ENCODE results near the gene KRTAP19-2. TPM values are rescaled to one million over a fixed set of nuclear protein-coding genes. Genes with fewer than 3 reads are reported as not detected.

The KRTAP19-2 gene, protein sequence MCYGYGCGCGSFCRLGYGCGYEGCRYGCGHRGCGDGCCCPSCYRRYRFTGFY
- total RNA-seq = not detected

DNA sequence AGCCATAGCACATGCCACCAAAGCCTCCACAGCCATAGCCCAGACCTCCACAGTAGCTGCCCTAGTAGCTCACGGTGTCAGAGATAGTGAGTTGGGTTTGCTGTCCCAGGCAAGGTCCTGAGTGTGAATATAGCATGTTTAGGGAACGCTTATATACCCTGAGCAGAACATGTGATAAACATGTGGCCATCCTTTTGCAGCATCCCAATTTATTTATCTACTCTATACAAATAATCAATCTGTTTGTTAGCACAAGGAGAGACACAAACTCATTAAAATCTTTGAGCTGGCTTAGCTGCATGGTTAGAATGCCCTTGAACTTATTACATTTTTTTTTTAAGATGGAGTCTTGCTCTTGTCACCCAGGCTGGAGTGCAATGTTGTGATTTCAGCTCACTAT lies at the start of gene KRTAP19-2:
Gene KRTAP19-2, minus strand, starts transcription at position 101 of the 400 bp plus-strand sequence. Its CDS starts 88 bp downstream, at position 13.

DNA sequence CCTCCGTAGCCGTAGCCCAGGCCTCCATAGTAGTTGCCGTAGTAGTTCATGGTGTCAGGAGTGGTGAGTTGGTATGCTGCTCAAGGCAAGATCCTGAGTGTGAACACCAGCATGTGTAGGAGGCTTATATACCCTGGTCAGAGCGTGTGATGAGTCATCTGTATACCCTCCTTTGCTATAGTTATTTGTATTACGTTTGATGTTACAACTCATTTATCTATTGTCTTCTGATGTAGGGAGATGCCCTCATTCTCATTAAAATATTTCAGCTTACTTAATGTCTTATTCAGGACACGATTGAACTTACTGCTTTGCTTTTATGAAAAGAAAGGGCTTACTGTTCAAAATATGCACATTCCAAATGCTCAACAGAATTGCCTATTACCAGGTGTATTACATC lies 14.8 kb upstream of the KRTAP19-2 start, which contains the start of gene KRTAP19-5:
Gene KRTAP19-5, minus strand, starts transcription at position 101 of the 400 bp plus-strand sequence. Its CDS starts 51 bp downstream, at position 50.

DNA sequence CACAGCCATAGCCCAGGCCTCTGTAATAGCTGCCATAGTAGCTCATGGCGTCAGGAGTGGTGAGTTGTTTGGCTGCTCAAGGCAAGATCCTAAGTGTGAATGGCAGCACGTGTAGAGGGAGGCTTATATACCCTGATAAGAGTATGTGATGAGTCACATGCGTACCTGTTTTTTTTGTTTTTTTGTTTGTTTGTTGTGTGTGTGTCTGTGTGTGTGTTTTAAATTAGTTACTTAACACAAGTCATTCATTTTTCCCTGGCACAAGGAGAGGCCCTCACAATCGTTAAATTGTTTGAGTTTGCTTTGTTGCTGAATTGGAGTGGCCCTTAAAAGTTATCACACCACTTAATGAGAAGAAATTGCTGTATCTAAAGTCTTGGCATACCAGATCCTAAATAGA lies 9.8 kb upstream of the KRTAP19-2 start, which contains the start of gene KRTAP19-4:
Gene KRTAP19-4, minus strand, starts transcription at position 101 of the 400 bp plus-strand sequence. Its CDS starts 55 bp downstream, at position 46.

DNA sequence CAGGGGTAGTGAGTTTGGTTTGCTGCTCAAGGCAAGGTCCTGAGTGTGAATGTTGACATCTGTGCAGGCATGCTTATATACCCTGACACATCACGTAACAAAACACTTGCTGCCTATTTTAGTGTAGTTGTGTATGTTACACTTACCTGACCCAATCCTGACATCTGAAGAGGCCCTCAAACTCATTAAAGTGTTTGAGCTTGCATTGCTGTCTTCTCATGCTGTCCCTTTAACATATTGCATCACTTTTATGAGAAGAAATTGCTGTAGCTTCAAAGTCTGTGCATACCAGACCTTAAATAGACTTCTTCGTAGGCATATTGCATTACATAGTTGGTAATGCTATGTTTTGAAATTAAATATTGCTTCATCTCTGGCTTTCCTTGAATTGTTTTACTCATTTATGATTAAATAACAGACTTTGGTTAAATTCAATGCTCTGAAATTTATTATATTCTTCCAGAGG lies 4.8 kb upstream of the KRTAP19-2 start, which contains the start of gene KRTAP19-3:
Gene KRTAP19-3, minus strand, starts transcription at position 51 of the 466 bp plus-strand sequence. CDS start 56 bp downstream, outside the sequence.

DNA sequence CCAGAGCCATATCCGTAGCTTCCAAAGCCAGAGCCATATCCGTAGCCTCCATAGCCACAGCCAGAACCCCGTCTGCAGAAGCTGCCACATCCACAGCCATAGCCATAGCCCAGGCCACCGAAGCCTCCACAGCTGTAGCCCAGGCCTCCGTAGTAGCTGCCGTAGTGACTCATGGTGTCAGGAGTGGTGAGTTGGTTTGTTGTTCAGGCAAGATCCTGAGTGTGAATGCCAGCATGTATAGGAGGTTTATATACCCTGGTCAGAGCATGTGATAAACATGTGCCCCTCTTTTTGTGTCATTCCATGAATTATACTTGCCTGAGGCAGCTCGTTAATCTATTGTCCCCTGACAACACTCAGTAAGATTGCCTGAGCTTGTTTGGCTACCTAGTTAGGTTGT lies 7.1 kb downstream of the KRTAP19-2 start, which contains the start of gene KRTAP19-1:
Gene KRTAP19-1, minus strand, starts transcription at position 223 of the 400 bp plus-strand sequence. Its CDS starts 50 bp downstream, at position 173.

DNA sequence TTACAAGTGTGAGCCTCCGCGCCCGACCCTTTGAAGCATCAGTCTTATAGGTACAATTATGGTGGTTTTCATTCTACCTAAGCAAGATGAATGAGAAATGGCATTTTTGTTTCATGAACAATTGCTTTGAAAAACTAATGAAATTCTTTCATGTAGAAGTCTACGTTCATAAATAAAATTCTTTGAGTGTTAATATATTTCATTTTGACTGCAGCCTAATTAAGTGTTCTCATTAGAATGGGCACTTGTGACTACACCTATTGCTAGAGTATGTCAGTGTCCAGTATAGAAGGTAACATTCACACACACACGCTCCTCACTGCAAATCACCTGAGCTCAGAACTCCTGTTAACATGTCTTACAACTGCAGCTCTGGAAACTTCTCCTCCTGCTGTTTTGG lies 47.3 kb downstream of the KRTAP19-2 start, which contains the start of gene KRTAP15-1:
Gene KRTAP15-1, plus strand, starts transcription at position 301 of the 400 bp plus-strand sequence. Its CDS starts 53 bp downstream, at position 354.

Small RNA genes lying within 50 kb of the gene (small RNA-seq; reads per million reads assigned to genes)
- gene AP000567.1 (ENCODE audit: low replicate concordance) (not detected), gene KRTAP19-10P (ENCODE audit: low replicate concordance) (not detected), gene KRTAP19-11P (ENCODE audit: low replicate concordance) (not detected), gene KRTAP19-9P (ENCODE audit: low replicate concordance) (not detected)

Other genes with a start within 250 kb of the KRTAP19-2 start
- gene KRTAP24-1, start 204.5 kb downstream of the KRTAP19-2 start, total RNA-seq = not detected
- gene KRTAP25-1, start 197.9 kb downstream of the KRTAP19-2 start, total RNA-seq = not detected
- gene KRTAP26-1, start 167.1 kb downstream of the KRTAP19-2 start, total RNA-seq = not detected
- gene KRTAP27-1, start 149.7 kb downstream of the KRTAP19-2 start, total RNA-seq = not detected
- not detected for gene KRTAP23-1, start 138.8 kb downstream of the KRTAP19-2 start, total RNA-seq
- gene KRTAP13-2, start 115.2 kb downstream of the KRTAP19-2 start, total RNA-seq = not detected
- gene KRTAP13-1, start 91.4 kb downstream of the KRTAP19-2 start, total RNA-seq = not detected
- gene KRTAP13-3, start 61.5 kb downstream of the KRTAP19-2 start, total RNA-seq = not detected
- not detected for gene KRTAP13-4, start 57.2 kb downstream of the KRTAP19-2 start, total RNA-seq
- gene KRTAP15-1, start 47.2 kb downstream of the KRTAP19-2 start, total RNA-seq = not detected
- gene KRTAP19-1, start 7.1 kb downstream of the KRTAP19-2 start, total RNA-seq = not detected
- not detected for gene KRTAP19-3, start 4.6 kb upstream of the KRTAP19-2 start, total RNA-seq
- gene KRTAP19-4, start 9.7 kb upstream of the KRTAP19-2 start, total RNA-seq = not detected
- not detected for gene KRTAP19-5, start 14.7 kb upstream of the KRTAP19-2 start, total RNA-seq
- gene KRTAP19-6, start 54.4 kb upstream of the KRTAP19-2 start, total RNA-seq = not detected
- gene KRTAP19-7, start 73.9 kb upstream of the KRTAP19-2 start, total RNA-seq = not detected
- not detected for gene KRTAP22-2, start 103.0 kb upstream of the KRTAP19-2 start, total RNA-seq
- gene KRTAP6-3, start 105.0 kb upstream of the KRTAP19-2 start, total RNA-seq = not detected
- not detected for gene KRTAP6-2, start 111.5 kb upstream of the KRTAP19-2 start, total RNA-seq
- not detected for gene KRTAP22-1, start 113.7 kb upstream of the KRTAP19-2 start, total RNA-seq
- gene KRTAP6-1, start 126.5 kb upstream of the KRTAP19-2 start, total RNA-seq = not detected
- not detected for gene KRTAP20-1, start 129.0 kb upstream of the KRTAP19-2 start, total RNA-seq
- not detected for gene KRTAP20-4, start 133.2 kb upstream of the KRTAP19-2 start, total RNA-seq
- not detected for gene KRTAP20-2, start 147.8 kb upstream of the KRTAP19-2 start, total RNA-seq
- gene KRTAP20-3, start 155.4 kb upstream of the KRTAP19-2 start, total RNA-seq = not detected
- not detected for gene KRTAP21-3, start 231.3 kb upstream of the KRTAP19-2 start, total RNA-seq

Measured in parietal lobe (tissue), 2 donors.